Hepatocyte (in vitro differentiated cells): ENCODE data around the gene NEDD9. TPM values are rescaled to one million over a fixed set of nuclear protein-coding genes. Genes with fewer than 3 reads are reported as not detected.
A peak's percentile ranks its signal among the peaks of the same experiment; 100 is the strongest.

Source experiments
- DNase-seq: peaks from one replicate; pipeline ENCODE4 v3.0.0-alpha.2; 2016; ENCODE audit warnings: low spot score
- H2AFZ ChIP-seq: fragments of 200-600 bp; sonication (generic); 2 replicates; pipeline ENCODE4 v1.6.0; 2016; ENCODE audit warnings: antibody characterized with exemption, mild to moderate bottlenecking
- H3K27ac ChIP-seq: fragments of 200-600 bp; sonication (generic); 2 replicates; pipeline ENCODE4 v1.5.1; 2016; ENCODE audit warnings: mild to moderate bottlenecking
- H3K27me3 ChIP-seq: fragments of 200-600 bp; sonication (generic); 2 replicates; pipeline ENCODE4 v1.6.1; 2016
- H3K36me3 ChIP-seq: fragments of 200-600 bp; sonication (generic); replicated peaks from 2 replicates; pipeline ENCODE4 v1.5.1; 2016; ENCODE audit warnings: low read depth; ENCODE audit not compliant: insufficient read depth
- H3K4me1 ChIP-seq: fragments of 200-600 bp; sonication (generic); 2 replicates; pipeline ENCODE4 v1.5.1; 2016; ENCODE audit warnings: mild to moderate bottlenecking, moderate library complexity; ENCODE audit not compliant: insufficient read depth
- H3K4me2 ChIP-seq: fragments of 200-600 bp; sonication (generic); 2 replicates; pipeline ENCODE4 v1.6.0; 2016
- H3K4me3 ChIP-seq: fragments of 200-600 bp; sonication (generic); 2 replicates; pipeline ENCODE4 v1.5.1; 2016; ENCODE audit warnings: mild to moderate bottlenecking
- H3K79me2 ChIP-seq: fragments of 200-600 bp; sonication (generic); 2 replicates; pipeline ENCODE4 v1.6.0; 2017; ENCODE audit warnings: mild to moderate bottlenecking
- H3K9me2 ChIP-seq: fragments of 200-600 bp; sonication (generic); replicated peaks from 2 replicates; pipeline ENCODE4 v1.6.0; 2017; ENCODE audit warnings: mild to moderate bottlenecking; ENCODE audit not compliant: insufficient read depth
- H3K9me3 ChIP-seq: fragments of 200-600 bp; sonication (generic); 2 replicates; pipeline ENCODE4 v1.5.1; 2016; ENCODE audit warnings: low read depth, mild to moderate bottlenecking
- H4K20me1 ChIP-seq: fragments of 200-600 bp; sonication (generic); 2 replicates; pipeline ENCODE4 v1.6.0; 2016; ENCODE audit warnings: mild to moderate bottlenecking; ENCODE audit not compliant: insufficient read depth, poor library complexity, severe bottlenecking
- CTCF ChIP-seq: fragments of 200-600 bp; sonication (generic); IDR thresholded peaks from 2 replicates; pipeline ENCODE4 v1.5.1; 2016; ENCODE audit warnings: antibody characterized with exemption, mild to moderate bottlenecking; ENCODE audit not compliant: poor library complexity
- EZH2 ChIP-seq: fragments of 200-600 bp; sonication (generic); IDR thresholded peaks from 2 replicates; pipeline ENCODE4 v1.6.1; 2016; ENCODE audit warnings: antibody characterized with exemption, mild to moderate bottlenecking, borderline replicate concordance
- EZH2phosphoT487 ChIP-seq: fragments of 200-600 bp; sonication (generic); IDR thresholded peaks from one replicate; pipeline ENCODE4 v1.6.1; 2018; ENCODE audit warnings: antibody characterized with exemption, mild to moderate bottlenecking, low read depth, moderate library complexity; ENCODE audit not compliant: unreplicated experiment, severe bottlenecking
- WGBS: methylation state at CpG from one replicate; pipeline ENCODE4 v1.1.6; 2016; ENCODE audit warnings: low lambda C conversion rate; ENCODE audit errors: missing lambda C conversion rate; 5-methylcytosine and 5-hydroxymethylcytosine counted together
- polyA plus RNA-seq: library from polyadenylated mRNA; unstranded; fragments of >200 nt; fragmentation: Nextera tagmentation; extraction: Ambion mirVana; gene quantifications from 2 replicates; pipeline ENCODE4 v1.2.1, GENCODE V29; 2016
- total RNA-seq: library from RNA; depleted of rRNA; stranded (reverse); fragments of >200 nt; gene quantifications from 2 replicates; pipeline ENCODE4 v1.2.3, GENCODE V29; 2014

NEDD9 gene
- total and polyA plus RNA-seq, 2 experiments from 2014 or later: 55.1 to 59.3 TPM

GRCh38 chr6:11223286-11223864 is 9.1 kb downstream of the NEDD9 start:
- Histone ChIP-seq H3K27ac (no peak overlapping the region), H3K27me3 (no peaks in the 10 kb centered on the region), H3K9me2 (no peaks in the 10 kb centered on the region), H3K79me2 (peaks cover 98% of the 10 kb centered on the region), H3K36me3 (no peaks in the 10 kb centered on the region), H3K9me3 (no peaks in the 10 kb centered on the region), H3K4me1 (peaks cover 15% of the 10 kb centered on the region), H3K4me3 (no peak overlapping the region), H3K4me2 (no peak overlapping the region), H4K20me1 (peaks cover 14% of the 10 kb centered on the region), H2AFZ (no peak overlapping the region)
- WGBS: 95% methylated on average over 5 of the region's 5 CpGs
- TF ChIP-seq EZH2: no peak
- no peak for TF ChIP-seq CTCF
- no peak for TF ChIP-seq EZH2phosphoT487
- no peak for DNase-seq

DNA sequence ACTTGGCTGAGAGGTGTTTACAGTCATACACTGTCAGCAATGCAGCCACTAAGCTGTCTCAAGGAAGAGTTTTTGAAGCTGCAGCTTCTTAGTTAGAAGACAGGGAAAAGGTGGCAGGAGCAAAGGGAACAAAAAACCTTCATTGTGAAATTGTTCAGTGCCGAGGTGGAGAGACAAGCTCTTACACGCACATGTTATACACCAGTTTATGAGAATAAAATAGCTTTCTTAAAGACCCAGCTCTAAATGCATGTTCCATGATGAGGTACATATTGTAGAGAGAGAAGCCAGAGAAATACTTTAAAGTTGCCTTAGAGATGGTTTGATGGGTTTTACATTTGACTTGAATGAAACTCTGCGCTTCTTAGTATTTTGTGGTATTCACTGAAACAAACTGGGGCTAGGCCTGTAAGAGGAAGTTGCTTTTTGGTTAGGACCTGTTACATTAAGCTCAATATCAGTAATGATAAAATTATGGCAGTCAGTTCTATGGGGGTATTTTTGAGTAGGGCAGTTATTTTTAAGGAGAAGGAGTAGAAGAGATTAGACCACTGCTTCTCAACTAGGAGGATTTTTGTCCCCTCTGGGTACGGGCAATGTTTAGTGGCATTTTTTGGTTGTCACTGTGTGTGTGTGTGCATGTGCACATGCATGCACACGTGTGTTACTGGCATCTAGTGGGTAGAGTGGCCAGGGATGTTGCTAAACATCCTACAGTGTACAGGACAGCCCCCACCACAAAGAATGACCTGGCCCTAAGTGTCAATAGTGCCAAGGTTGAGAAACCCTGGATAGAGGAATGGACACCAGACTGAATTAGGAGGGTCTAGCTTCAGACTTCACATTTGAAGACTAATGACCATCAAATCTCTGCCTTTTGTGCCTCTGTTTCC is 9.8 kb downstream of the NEDD9 start:
- TF ChIP-seq EZH2phosphoT487 (no peak), CTCF (no peak), EZH2 (no peak)
- H3K4me2 ChIP-seq: no peak overlapping the region
- peak overlapping the region; percentile 4 for H3K27ac ChIP-seq
- WGBS: 82% methylated on average over 5 of the region's 5 CpGs
- H3K9me3 ChIP-seq: no peaks in the 10 kb centered on the region
- H4K20me1 ChIP-seq: peaks cover 14% of the 10 kb centered on the region
- H3K36me3 ChIP-seq: no peaks in the 10 kb centered on the region
- no peak overlapping the region for H2AFZ ChIP-seq
- H3K4me1 ChIP-seq: peaks cover 22% of the 10 kb centered on the region
- H3K79me2 ChIP-seq: peaks cover 92% of the 10 kb centered on the region
- H3K4me3 ChIP-seq: no peak overlapping the region
- no peaks in the 10 kb centered on the region for H3K9me2 ChIP-seq
- no peaks in the 10 kb centered on the region for H3K27me3 ChIP-seq
- no peak for DNase-seq

DNA sequence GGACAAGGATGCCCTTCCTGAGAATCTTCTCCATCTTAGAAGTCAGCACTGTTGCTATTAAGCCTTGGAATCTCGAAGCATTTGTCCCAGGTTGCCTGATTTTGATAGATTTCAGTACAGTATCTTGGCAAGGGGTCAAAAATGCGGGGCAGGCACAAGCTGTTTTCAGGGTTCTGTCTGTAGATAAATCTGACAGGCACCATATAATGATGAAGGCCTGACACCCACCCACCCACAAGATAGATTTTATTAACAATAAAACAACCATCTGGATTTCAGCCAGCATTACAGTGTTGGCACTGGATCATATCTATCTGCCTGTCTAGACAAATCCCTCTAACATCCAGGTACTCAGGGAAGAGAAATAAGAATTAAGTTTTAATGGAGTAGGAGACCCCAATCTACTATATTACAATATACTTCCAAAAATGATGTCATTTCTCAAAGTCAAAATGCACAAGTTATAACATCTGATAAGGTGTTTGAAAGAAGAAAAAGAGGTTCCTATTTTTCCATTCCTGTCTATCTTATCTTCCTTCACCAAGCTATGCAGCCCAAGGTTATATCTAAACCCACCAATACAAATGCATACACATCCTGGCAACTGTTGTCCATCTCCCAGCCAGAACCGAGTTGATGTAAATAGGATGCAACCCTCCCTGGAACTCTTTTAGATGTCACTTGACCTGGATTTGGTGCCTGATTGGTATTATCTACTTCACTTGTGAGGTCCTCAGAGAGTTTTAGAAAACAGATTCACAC is 10.7 kb downstream of the NEDD9 start:
- Histone ChIP-seq H3K79me2 (peaks cover 86% of the 10 kb centered on the region), H3K4me2 (no peak overlapping the region)

More for the DNA sequence above, 10.7 kb downstream of the NEDD9 start:
- peak overlapping the region; percentile 4 for H3K27ac ChIP-seq
- no peaks in the 10 kb centered on the region for H3K9me3 ChIP-seq
- H3K27me3 ChIP-seq: no peaks in the 10 kb centered on the region
- DNase-seq: no peak
- no peak overlapping the region for H3K4me3 ChIP-seq
- no peak for TF ChIP-seq EZH2phosphoT487
- TF ChIP-seq CTCF: no peak
- TF ChIP-seq EZH2: no peak
- 53% methylated on average over 3 of the region's 3 CpGs for WGBS
- peaks cover 15% of the 10 kb centered on the region for H4K20me1 ChIP-seq
- no peaks in the 10 kb centered on the region for H3K36me3 ChIP-seq
- H2AFZ ChIP-seq: no peak overlapping the region
- no peaks in the 10 kb centered on the region for H3K9me2 ChIP-seq
- H3K4me1 ChIP-seq: peaks cover 30% of the 10 kb centered on the region
